IMR-90 (cell line): Measurements from ENCODE around the gene TM4SF20. TPM values are rescaled to one million over a fixed set of nuclear protein-coding genes. Genes with fewer than 3 reads are reported as not detected.

ENCODE experiments used
- ATAC-seq: fragments of 200-7000 bp; cut with Tn5 transposase; 2 replicates; pipeline ENCODE4 v1.9.1; 2020; ENCODE audit warnings: low read depth, mild to moderate bottlenecking, moderate library complexity
- BruUV-seq: library from RNA; stranded (reverse); fragments of 400-500 nt; replicated peaks from 2 replicates; lab custom pipeline; 2021; lab: Mats Ljungman, UMichigan
- CTCF ChIA-PET: fragments of 300-600 bp; formaldehyde crosslinking; extraction: SDS; loops from one replicate; lab custom pipeline; 2021; ENCODE audit warnings: antibody characterized with exemption; lab: Yijun Ruan, JAX
- POLR2A ChIA-PET: fragments of 300-600 bp; sonication (Branson Sonifier 250); formaldehyde crosslinking; loops from one replicate; lab custom pipeline; 2022; ENCODE audit warnings: antibody characterized with exemption; ENCODE audit not compliant: unreplicated experiment; lab: Charles Lee
- DNase-seq: peaks from one replicate; pipeline ENCODE4 v3.0.0; 2013
- H2AFZ ChIP-seq: replicated peaks from 2 replicates; pipeline ENCODE3; 2013; ENCODE audit warnings: low read length, mild to moderate bottlenecking; ENCODE audit not compliant: poor library complexity
- H2AK5ac ChIP-seq: 2 replicates; pipeline ENCODE4 v1.6.1; 2013; ENCODE audit warnings: low read depth, low read length, inconsistent platforms
- H2AK9ac ChIP-seq: replicated peaks from 2 replicates; pipeline ENCODE3; 2013; ENCODE audit warnings: mild to moderate bottlenecking, low read depth, low read length, moderate library complexity; ENCODE audit not compliant: poor library complexity
- H2BK120ac ChIP-seq: 2 replicates; pipeline ENCODE4 v1.6.1; 2013; ENCODE audit warnings: low read depth, low read length, inconsistent platforms
- H2BK15ac ChIP-seq: 3 replicates; pipeline ENCODE4 v1.6.1; 2013; ENCODE audit warnings: low read depth, low read length, inconsistent platforms
- H2BK20ac ChIP-seq: 2 replicates; pipeline ENCODE4 v1.6.1; 2013; ENCODE audit warnings: low read depth, mild to moderate bottlenecking, inconsistent platforms, low read length, moderate library complexity
- H2BK5ac ChIP-seq: 2 replicates; pipeline ENCODE4 v1.6.1; 2013; ENCODE audit warnings: mild to moderate bottlenecking, low read depth, low read length, inconsistent platforms; ENCODE audit not compliant: poor library complexity, severe bottlenecking
- H3K14ac ChIP-seq: replicated peaks from 2 replicates; pipeline ENCODE4 v1.6.1; 2013; ENCODE audit warnings: low read depth, low read length, inconsistent platforms
- H3K18ac ChIP-seq: 2 replicates; pipeline ENCODE4 v1.6.1; 2013; ENCODE audit warnings: low read depth, low read length, control low read depth
- H3K23ac ChIP-seq: 2 replicates; pipeline ENCODE4 v1.6.1; 2013; ENCODE audit warnings: low read depth, low read length, inconsistent platforms
- H3K27ac ChIP-seq: 2 replicates; pipeline ENCODE4 v1.5.1; 2013; ENCODE audit warnings: mild to moderate bottlenecking, control low read depth, low read length; ENCODE audit not compliant: insufficient read depth
- H3K27me3 ChIP-seq: 2 replicates; pipeline ENCODE4 v1.6.1; 2013; ENCODE audit warnings: low read length; ENCODE audit not compliant: control insufficient read depth, insufficient read depth
- H3K36me3 ChIP-seq: 2 replicates; pipeline ENCODE4 v1.6.1; 2013; ENCODE audit warnings: low read length, mixed read lengths; ENCODE audit not compliant: control insufficient read depth, insufficient read depth
- H3K4ac ChIP-seq: 2 replicates; pipeline ENCODE4 v1.6.1; 2013; ENCODE audit warnings: low read depth, low read length, inconsistent platforms
- H3K4me1 ChIP-seq: 2 replicates; pipeline ENCODE4 v1.6.1; 2013; ENCODE audit warnings: low read length, mixed read lengths; ENCODE audit not compliant: control insufficient read depth, insufficient read depth
- H3K4me2 ChIP-seq: 2 replicates; pipeline ENCODE4 v1.6.1; 2013; ENCODE audit warnings: low read depth, mild to moderate bottlenecking, control low read depth, low read length, moderate library complexity
- H3K4me3 ChIP-seq: 2 replicates; pipeline ENCODE4 v1.5.1; 2013; ENCODE audit warnings: low read depth, mild to moderate bottlenecking, control low read depth, low read length, moderate library complexity; ENCODE audit not compliant: insufficient read depth
- H3K56ac ChIP-seq: 2 replicates; pipeline ENCODE4 v1.6.1; 2013; ENCODE audit warnings: low read length, inconsistent platforms; ENCODE audit not compliant: insufficient read depth; ENCODE audit errors: extremely low read depth
- H3K79me1 ChIP-seq, 2 experiments: 2 replicates each; pipeline ENCODE4 v1.6.1; 2013; ENCODE audit warnings: low read length in 2 of 2, inconsistent platforms in 1 of 2, low read depth in 1 of 2
- H3K9ac ChIP-seq: 2 replicates; pipeline ENCODE4 v1.6.1; 2013; ENCODE audit warnings: low read depth, low read length, control low read depth
- H3K9me1 ChIP-seq: 2 replicates; pipeline ENCODE4 v1.6.1; 2013; ENCODE audit warnings: low read length, inconsistent platforms; ENCODE audit not compliant: insufficient read depth
- H3K9me3 ChIP-seq: 2 replicates; pipeline ENCODE4 v1.6.1; 2013; ENCODE audit warnings: low read length; ENCODE audit not compliant: control insufficient read depth, insufficient read depth
- H4K20me1 ChIP-seq: 2 replicates; pipeline ENCODE4 v1.6.1; 2013; ENCODE audit warnings: low read length, inconsistent platforms; ENCODE audit not compliant: insufficient read depth
- H4K5ac ChIP-seq: 2 replicates; pipeline ENCODE4 v1.6.1; 2013; ENCODE audit warnings: mild to moderate bottlenecking, low read depth, low read length, control low read depth
- H4K8ac ChIP-seq, 2 experiments: 2 replicates each; pipeline ENCODE4 v1.6.1; 2013; ENCODE audit warnings: low read depth in 2 of 2, low read length in 2 of 2, control low read depth in 1 of 2, inconsistent platforms in 1 of 2
- H4K91ac ChIP-seq: 2 replicates; pipeline ENCODE4 v1.6.1; 2013; ENCODE audit warnings: low read depth, low read length, inconsistent platforms; ENCODE audit not compliant: insufficient read depth
- BHLHE40 ChIP-seq: fragments of 150-350 bp; IDR thresholded peaks from 2 replicates; pipeline ENCODE4 v1.6.1; 2016; ENCODE audit warnings: mild to moderate bottlenecking, low read depth, low read length
- CHD1 ChIP-seq: IDR thresholded peaks from 2 replicates; pipeline ENCODE4 v1.6.1; 2012; ENCODE audit warnings: low read depth, low read length, improper control_type of control experiment
- FOS ChIP-seq: fragments of 150-350 bp; IDR thresholded peaks from 2 replicates; pipeline ENCODE4 v1.6.1; 2016; ENCODE audit warnings: low read depth, low read length
- NFE2L2 ChIP-seq: fragments of 150-350 bp; IDR thresholded peaks from 2 replicates; pipeline ENCODE4 v1.6.1; 2016; ENCODE audit warnings: low read depth, mild to moderate bottlenecking, low read length
- POLR2A ChIP-seq: IDR thresholded peaks from 2 replicates; pipeline ENCODE4 v1.6.1; 2012; ENCODE audit warnings: mild to moderate bottlenecking, low read depth, low read length
- RFX5 ChIP-seq: IDR thresholded peaks from 2 replicates; pipeline ENCODE4 v1.8.0; 2012; ENCODE audit warnings: low read depth, mild to moderate bottlenecking, low read length, moderate library complexity
- dilution Hi-C: fragments of 300-500 bp; cut with HindIII; formaldehyde crosslinking; loops from one replicate; pipeline ENCODE4 v1.14.3; 2018; ENCODE audit warnings: low sequenced_read_pairs; ENCODE audit not compliant: unreplicated experiment
- in situ Hi-C: fragments of 300-500 bp; cut with MboI; formaldehyde crosslinking; loops from 3 replicates; pipeline ENCODE4 v1.14.3; 2019; ENCODE audit warnings: low sequenced_read_pairs, inconsistent platforms, mixed read lengths
- intact Hi-C: fragments of 100-400 bp; cut with micrococcal nuclease; formaldehyde crosslinking; loops from 2 replicates; pipeline ENCODE4 v1.10.0; 2022
- polyA plus RNA-seq, 3 experiments: library from polyadenylated mRNA; depleted of rRNA; stranded (reverse); fragments of >200 nt; gene quantifications; 2 replicates each; pipeline ENCODE4 v1.2.3, GENCODE V29; 2012; ENCODE audit warnings: low replicate concordance in 1 of 3
- total RNA-seq: library from RNA; depleted of rRNA; stranded (reverse); fragments of >200 nt; gene quantifications from 2 replicates; pipeline ENCODE4 v1.2.3, GENCODE V29; 2012

Gene TM4SF20
- total and polyA plus RNA-seq, 2 of the 4 experiments (the other 2 are of a cell fraction), result under 0.01 to 0.03 TPM

GRCh38 chr2:227402321-227402720 is 23.2 kb upstream of the TM4SF20 start:
- H2BK20ac ChIP-seq, result no peak overlapping the region
- ChIA-PET POLR2A (no interaction called here), CTCF (no interaction called here)
- TF ChIP-seq CHD1 (no peak), POLR2A (no peak), FOS (no peak), RFX5 (no peak), BHLHE40 (no peak), NFE2L2 (no peak)
- H3K27me3 ChIP-seq, result no peaks in the 10 kb centered on the region
- H3K23ac ChIP-seq, result no peak overlapping the region
- no peak overlapping the region for H4K8ac ChIP-seq
- no peak overlapping the region for H3K4ac ChIP-seq
- intact Hi-C loops, result loop anchor here (10.0 kb wide), 2 partner anchors 268 to 1252 kb away; no protein-coding TSS in a partner anchor
- H3K18ac ChIP-seq, result no peak overlapping the region
- H2BK120ac ChIP-seq, result no peak overlapping the region
- H3K79me1 ChIP-seq, result no peaks in the 10 kb centered on the region
- H3K56ac ChIP-seq, result no peak overlapping the region
- H2AK9ac ChIP-seq, result no peak overlapping the region
- no peak overlapping the region for H4K91ac ChIP-seq
- H3K9me1 ChIP-seq, result no peaks in the 10 kb centered on the region
- DNase-seq, result no peak
- dilution Hi-C loops, result no loop called here
- peaks cover 1% of the 10 kb centered on the region; the same call in 1 of the 2 replicates for H3K4me1 ChIP-seq
- no peak overlapping the region for H3K9ac ChIP-seq
- no peak overlapping the region for H3K4me3 ChIP-seq
- H4K5ac ChIP-seq, result no peak overlapping the region
- H4K20me1 ChIP-seq, result no peaks in the 10 kb centered on the region
- no peak overlapping the region for H3K4me2 ChIP-seq
- H2AK5ac ChIP-seq, result no peak overlapping the region
- H3K36me3 ChIP-seq, result no peaks in the 10 kb centered on the region
- H2AFZ ChIP-seq, result no peak overlapping the region
- BruUV-seq, result no TSS peak
- H3K9me3 ChIP-seq, result no peaks in the 10 kb centered on the region
- no peak overlapping the region for H2BK5ac ChIP-seq
- in situ Hi-C loops, result loop anchor here (10.0 kb wide), 1 partner anchor 472 kb away; the partner anchor contains the start of gene DAW1
- H3K27ac ChIP-seq, result no peak overlapping the region
- H2BK15ac ChIP-seq, result no peak overlapping the region
- no peak overlapping the region for H3K14ac ChIP-seq
- no peak for ATAC-seq
